SW 1271 (cell line): ENCODE data around the gene CPSF6.
A peak's percentile ranks its signal among the peaks of the same experiment; 100 is the strongest.
"Not testable (repeated sequence)": the region's sequence is repeated elsewhere in the genome, so short reads cannot be mapped to it uniquely, and the experiment has no call there.

ENCODE experiments used
- DNase-seq, 2 experiments: peaks; one replicate each; lab custom pipeline; 2025; lab: John Stamatoyannopoulos, UW

CPSF6 gene

GRCh38 chr12:69262264-69262974 lies 23.1 kb downstream of the CPSF6 start:
- no peak for DNase-seq

DNA sequence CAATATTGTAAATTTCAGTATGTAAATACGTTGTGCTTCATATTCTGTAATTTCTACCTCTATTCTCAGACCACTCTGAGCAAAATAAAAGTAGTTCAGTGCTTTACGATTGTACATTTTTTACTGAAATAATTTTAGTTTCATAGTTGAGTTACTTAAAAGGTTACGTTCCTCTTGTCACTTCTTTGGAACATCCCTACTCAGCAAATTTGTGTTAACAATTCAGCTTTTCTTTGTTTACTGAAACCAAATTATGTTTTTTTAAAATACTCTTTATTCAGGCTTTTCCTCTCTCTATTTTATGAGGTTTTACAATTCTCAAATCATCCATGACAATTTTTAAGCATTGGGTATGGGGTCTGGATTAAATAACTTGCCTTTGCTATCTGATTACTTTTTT lies 25.8 kb downstream of the CPSF6 start:
- no peak for DNase-seq

GRCh38 chr12:69265633-69266032 lies 26.3 kb downstream of the CPSF6 start:
- DNase-seq, result not testable (repeated sequence)

- peak in 1 of 2 experiments; percentile 28 for DNase-seq
Observed at GRCh38 chr12:69266036-69266635, 26.8 kb downstream of the CPSF6 start.

GRCh38 chr12:69269736-69270135 lies 30.4 kb downstream of the CPSF6 start:
- no peak for DNase-seq

DNA sequence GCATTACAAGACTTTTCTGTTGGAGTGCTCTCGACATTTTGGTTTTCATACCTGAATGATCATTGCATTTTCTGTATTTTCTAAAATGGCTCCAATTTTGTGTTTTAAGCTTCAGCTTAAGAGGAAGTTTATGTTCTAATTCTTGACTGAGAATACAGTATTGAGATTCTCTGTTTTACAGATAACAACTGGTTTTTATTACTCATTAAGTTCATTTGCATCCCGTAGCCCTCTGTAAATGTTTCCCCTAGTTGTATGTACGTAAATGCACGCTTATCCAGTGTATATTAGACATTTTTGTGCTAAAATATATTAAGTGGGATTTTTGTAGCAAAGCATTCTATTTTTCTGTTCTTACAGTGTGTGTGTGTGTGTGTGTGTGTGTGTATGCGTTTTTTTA lies 33.1 kb downstream of the CPSF6 start:
- DNase-seq, result no peak

DNA sequence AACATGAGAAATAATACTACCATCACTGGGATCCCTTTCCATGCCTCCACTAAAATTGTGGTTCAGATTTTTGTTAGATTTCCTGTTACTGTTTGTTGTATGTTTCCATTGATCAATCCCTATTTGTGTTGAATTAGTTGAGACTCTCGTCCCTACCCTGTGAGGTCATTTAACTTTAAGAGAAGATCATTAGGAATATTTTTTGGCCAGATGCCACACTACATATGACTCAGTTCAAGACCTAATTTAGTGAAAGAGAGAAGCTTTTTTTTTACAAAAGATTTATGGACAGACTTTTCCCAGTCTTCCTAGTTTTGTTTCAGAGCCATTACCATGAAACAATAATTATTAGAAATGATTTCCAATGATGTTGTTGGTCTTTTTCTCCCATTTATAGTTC lies 35.5 kb downstream of the CPSF6 start:
- DNase-seq, result no peak

DNA sequence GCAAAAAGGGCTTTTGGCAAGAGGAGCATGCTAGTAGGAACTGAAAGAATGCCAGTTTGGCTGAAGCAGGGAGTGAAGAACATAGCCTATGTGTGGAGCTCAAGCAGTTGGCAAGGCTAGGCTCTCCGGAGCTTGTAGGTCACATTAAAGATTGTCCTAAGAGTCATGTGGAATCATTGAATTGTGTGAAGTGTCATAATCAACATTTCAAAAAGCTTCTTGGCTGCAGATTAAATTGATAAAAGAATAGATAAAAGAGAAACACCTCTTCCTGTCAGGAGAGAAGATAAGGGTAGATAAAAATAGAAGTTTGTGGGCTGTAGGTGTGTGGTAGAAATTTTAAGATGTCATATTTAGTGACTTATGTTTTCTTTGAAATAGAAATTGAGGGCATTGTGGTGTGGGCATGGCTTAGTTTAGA lies 36.1 kb downstream of the CPSF6 start:
- no peak for DNase-seq

GRCh38 chr12:69278814-69279782 lies 39.7 kb downstream of the CPSF6 start:
- DNase-seq, result no peak

- no peak for DNase-seq
Observed at GRCh38 chr12:69284131-69284530, 44.8 kb downstream of the CPSF6 start.

DNA sequence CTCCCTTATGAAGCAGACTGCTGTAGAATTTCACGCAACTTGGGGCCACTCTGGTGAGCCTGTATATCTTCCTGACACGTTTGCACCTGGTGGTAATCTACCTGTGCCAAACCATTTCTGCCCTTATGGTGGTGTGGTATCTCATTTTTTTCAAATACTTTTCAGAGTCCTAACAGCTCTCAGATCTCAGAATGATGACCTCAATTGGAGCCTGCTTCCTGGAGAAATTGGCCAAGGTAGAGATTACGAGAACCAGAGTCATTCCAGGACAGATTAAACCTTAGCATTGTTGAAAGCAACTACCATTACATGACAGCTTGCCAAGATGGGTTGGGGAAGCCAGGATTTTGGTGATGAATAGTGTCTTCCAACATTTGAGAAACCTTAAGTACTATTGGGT lies 48.2 kb downstream of the CPSF6 start:
- DNase-seq, result no peak

GRCh38 chr12:69290545-69291277 lies 51.3 kb downstream of the CPSF6 start:
- DNase-seq, result peak; percentile 8 to 81

- DNase-seq, result no peak
Observed at GRCh38 chr12:69291278-69291593, 51.9 kb downstream of the CPSF6 start.

- DNase-seq, result no peak
Observed at GRCh38 chr12:69298133-69298532, 58.8 kb downstream of the CPSF6 start.

- no peak for DNase-seq
Observed at GRCh38 chr12:69298947-69299346, 59.6 kb downstream of the CPSF6 start.

GRCh38 chr12:69304284-69304683 lies 64.9 kb downstream of the CPSF6 start:
- DNase-seq, result no peak

- no peak for DNase-seq
Observed at GRCh38 chr12:69309461-69309860, 70.1 kb downstream of the CPSF6 start.

DNA sequence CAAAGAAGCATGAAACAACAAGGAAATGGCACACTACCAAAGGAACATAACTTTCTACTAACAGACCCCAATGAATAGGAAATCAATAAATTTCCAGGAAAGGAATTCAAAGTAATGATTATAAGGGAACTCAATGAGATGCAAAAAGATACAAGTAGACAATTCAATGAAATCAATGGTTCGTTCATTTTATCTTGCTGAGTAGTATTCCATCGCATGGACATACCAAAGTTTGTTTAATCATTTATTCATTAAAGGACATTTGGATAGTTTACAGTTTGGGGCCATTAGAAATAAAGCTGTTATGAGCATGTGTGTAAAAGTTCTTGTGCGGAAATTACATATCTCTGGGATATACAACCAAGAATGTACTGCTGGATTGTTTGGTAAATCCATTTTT lies 73.8 kb downstream of the CPSF6 start:
- no peak for DNase-seq

- not testable (repeated sequence) for DNase-seq
Observed at GRCh38 chr12:69316784-69317183, 77.4 kb downstream of the CPSF6 start.

GRCh38 chr12:69317233-69317632 lies 77.9 kb downstream of the CPSF6 start:
- not testable (repeated sequence) for DNase-seq

- DNase-seq, result no peak
Observed at GRCh38 chr12:69318225-69318624, 78.9 kb downstream of the CPSF6 start.

DNA sequence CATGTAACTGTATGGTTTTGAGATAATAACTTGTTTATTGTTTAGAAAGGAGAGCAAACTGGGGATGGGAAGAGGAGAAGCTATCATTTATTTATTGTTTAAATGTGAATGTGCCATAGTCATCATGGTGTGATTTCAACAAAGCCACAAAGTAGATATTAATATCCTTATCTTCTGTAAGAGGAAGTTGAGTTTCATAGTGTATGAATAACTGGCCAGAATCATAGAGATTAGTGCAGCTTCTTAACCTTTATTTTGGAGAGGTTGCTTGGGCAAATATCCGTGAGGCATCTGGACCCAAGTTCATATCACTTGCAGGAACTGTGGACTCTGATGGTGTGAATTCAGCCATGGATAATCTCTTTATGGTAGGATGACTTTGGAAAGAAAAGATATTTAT lies 82.0 kb downstream of the CPSF6 start:
- DNase-seq, result no peak
